GM12872 (cell line): ENCODE results near the gene KLK10.

ENCODE experiments used
- TF ChIP-seq, protein P1 (sequence below): IDR thresholded peaks from 3 replicates; pipeline ENCODE4 v1.5.1; 2011; ENCODE audit warnings: low read depth, mild to moderate bottlenecking, low read length, moderate library complexity; ENCODE audit not compliant: insufficient read depth

KLK10 gene

DNA sequence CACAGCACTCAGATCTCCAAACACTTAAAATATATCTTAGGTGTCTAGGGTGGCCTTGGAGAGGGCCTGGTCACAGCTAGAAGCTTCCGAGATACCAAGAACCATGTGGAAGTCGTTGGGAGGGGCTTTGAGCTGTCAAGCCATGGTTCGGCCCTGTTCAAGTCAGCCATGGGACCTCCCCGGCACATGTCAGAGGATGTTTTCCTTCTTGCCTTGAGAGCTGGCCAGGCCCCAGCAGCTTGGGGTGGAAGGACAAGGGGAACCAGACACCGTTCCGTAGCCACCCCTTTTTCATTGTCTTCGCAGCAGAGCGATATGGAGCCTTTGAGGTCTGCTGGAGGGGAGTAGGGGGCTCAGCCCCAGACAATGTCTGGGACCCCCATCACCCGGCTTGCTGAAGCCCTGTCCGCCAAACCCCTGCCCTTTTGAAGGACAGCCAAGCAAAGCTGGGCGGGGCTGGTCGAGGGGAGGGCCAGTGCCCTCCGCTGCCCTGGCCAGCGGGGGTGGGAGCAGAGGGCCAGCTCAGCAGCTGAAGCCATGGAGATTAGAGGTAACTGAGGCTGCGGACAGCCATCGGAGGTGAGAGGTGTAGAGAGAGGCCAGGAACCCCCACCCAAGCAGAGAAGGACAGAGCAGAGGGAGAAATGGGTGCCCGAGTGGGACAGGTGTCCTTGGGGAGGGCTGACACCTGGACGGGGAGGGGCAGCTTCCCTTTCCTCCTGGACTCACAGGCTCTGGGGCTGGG, 6.5 kb upstream of the KLK10 start:
- TF ChIP-seq, protein P1, sequence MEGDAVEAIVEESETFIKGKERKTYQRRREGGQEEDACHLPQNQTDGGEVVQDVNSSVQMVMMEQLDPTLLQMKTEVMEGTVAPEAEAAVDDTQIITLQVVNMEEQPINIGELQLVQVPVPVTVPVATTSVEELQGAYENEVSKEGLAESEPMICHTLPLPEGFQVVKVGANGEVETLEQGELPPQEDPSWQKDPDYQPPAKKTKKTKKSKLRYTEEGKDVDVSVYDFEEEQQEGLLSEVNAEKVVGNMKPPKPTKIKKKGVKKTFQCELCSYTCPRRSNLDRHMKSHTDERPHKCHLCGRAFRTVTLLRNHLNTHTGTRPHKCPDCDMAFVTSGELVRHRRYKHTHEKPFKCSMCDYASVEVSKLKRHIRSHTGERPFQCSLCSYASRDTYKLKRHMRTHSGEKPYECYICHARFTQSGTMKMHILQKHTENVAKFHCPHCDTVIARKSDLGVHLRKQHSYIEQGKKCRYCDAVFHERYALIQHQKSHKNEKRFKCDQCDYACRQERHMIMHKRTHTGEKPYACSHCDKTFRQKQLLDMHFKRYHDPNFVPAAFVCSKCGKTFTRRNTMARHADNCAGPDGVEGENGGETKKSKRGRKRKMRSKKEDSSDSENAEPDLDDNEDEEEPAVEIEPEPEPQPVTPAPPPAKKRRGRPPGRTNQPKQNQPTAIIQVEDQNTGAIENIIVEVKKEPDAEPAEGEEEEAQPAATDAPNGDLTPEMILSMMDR = no peak

GRCh38 chr19:51025401-51025800, 5.9 kb upstream of the KLK10 start:
- TF ChIP-seq, protein P1 = no peak

- TF ChIP-seq, protein P1 = no peak
Observed at GRCh38 chr19:51024924-51025323, 5.4 kb upstream of the KLK10 start.

DNA sequence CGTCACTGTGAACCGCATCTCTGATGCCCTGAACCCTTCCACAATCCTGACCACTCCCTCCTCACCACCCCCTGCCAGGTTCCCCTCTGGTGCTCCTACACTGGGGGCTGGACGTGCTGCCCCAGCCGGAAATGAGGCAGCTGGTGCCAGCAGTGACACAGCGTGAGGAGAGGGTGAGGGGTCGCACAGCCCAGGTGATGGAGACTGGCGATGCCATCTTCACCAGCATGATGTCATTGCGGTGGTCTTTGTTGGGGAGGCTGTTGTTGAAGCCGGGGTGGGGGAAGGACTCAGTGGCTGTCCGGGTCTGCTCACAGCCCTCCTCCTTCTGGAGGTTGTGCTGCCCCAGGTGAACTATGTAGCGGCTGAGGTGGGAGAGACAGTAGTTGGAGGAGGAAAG, 4.4 kb upstream of the KLK10 start:
- TF ChIP-seq, protein P1 = no peak

- TF ChIP-seq, protein P1 = no peak
Observed at GRCh38 chr19:51022526-51022925, 3.0 kb upstream of the KLK10 start.

DNA sequence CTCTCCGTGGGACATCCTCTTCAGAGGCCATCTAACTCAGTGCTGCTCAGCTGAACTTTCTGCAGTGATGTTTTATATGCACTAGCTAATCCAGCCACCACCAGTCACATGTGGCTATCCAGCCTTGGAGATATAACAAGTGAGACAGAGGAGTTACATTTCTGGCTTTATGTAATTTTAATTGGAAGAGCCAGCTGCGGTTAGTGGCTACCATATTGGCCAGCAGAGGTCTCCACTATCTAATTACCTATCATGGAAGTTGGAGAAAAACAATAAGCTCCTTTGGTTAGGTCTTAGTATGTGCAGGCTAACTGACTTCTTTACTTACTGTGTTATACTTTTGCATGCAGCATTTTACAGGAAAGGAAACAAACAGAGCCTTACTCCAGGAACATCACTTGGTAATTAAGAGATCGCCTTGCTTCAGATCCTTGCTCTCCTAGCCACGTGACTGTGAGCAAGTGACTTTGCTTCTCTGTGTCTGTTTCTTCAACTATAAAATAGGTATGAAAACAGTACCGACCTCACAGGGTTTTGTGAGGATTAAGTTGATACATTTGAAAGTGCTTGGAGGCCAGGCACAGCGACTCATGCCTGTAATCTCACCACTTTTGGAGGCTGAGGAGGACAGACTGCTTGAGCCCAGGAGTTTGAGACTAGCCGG, 1.6 kb upstream of the KLK10 start:
- TF ChIP-seq, protein P1 = peak; percentile 65

GRCh38 chr19:51018745-51019543, 565 bp downstream of the KLK10 start:
- TF ChIP-seq, protein P1 = no peak
